Superior temporal gyrus (tissue), 1 donor: ENCODE results near the gene B3GAT3.
"Not testable (repeated sequence)": the region's sequence is repeated elsewhere in the genome, so short reads cannot be mapped to it uniquely, and the experiment has no call there.

Source experiments
- DNase-seq: peaks from one replicate; pipeline ENCODE4 v3.0.0-alpha.2; 2016; ENCODE audit errors: extremely low spot score

Gene B3GAT3

DNA sequence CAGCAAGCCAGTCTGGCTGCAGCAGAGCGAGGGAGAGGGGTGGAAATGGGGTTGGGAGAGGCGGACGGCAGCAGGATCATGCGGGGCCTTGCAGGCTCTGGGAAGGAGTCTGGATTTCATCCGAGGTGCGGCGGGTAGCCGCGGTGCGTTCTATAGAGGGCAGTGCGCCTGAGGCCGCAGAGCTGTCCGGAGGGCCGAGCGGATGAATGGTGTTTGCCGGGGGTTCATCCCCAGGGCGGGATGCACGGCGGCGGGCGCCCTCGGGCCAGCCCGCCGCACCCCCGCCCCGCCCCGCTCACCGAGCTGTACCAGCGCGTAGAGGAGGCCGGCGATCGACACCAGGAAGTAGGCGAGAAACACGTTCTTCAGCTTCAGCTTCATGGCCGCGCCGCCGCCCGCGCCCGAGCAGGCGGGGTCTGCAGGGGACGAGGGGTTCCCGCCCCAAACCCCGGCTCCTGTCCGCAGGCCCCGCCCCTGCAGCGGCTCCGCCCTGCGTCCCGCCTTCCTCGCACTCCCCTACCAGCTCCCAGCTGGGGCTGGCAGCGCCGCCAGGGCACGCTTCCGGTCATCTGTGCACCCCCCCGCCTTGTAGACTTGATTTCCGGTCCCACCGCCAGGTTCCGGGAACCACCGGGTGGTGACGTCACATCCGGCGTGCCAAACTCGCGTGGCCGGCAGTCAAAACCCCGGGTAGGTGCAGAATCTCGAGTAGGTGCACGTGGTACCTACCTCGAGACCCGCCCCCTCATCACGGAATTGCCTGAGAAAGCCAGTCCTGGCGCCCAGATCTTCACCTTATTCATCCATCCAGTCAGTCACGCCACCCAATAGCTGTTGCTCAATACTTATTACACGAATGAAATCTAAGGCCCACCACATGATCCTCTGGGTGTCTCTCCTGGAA, at the start of gene B3GAT3:
TSS of gene B3GAT3 (minus strand) at position 420 of the 904 bp plus-strand sequence. CDS start at position 381, 39 bp downstream.
- peak; percentile 98 for DNase-seq

- DNase-seq, result no peak
These were observed 49.4 kb upstream of the B3GAT3 start for GRCh38 chr11:62671236-62671607.

GRCh38 chr11:62669420-62670161, 47.8 kb upstream of the B3GAT3 start:
- no peak for DNase-seq

GRCh38 chr11:62667460-62667859, 45.7 kb upstream of the B3GAT3 start:
- no peak for DNase-seq

- DNase-seq, result no peak
These were observed 44.6 kb upstream of the B3GAT3 start for GRCh38 chr11:62666259-62666926.

GRCh38 chr11:62665599-62666258, 43.9 kb upstream of the B3GAT3 start:
- DNase-seq, result peak; percentile 69

- peak; percentile 97 for DNase-seq
These were observed 43.4 kb upstream of the B3GAT3 start, which contains the start of the genes C11orf98 and CSKMT for GRCh38 chr11:62665075-62665598. Gene C11orf98 (minus strand): TSS chr11:62665210. CDS start chr11:62665169, 41 bp downstream. Gene CSKMT (plus strand): TSS chr11:62665312. CDS start chr11:62665880, 568 bp downstream.

GRCh38 chr11:62664405-62665074, 42.8 kb upstream of the B3GAT3 start:
- DNase-seq, result no peak

- no peak for DNase-seq
These were observed 35.1 kb upstream of the B3GAT3 start for GRCh38 chr11:62656796-62657429.

DNA sequence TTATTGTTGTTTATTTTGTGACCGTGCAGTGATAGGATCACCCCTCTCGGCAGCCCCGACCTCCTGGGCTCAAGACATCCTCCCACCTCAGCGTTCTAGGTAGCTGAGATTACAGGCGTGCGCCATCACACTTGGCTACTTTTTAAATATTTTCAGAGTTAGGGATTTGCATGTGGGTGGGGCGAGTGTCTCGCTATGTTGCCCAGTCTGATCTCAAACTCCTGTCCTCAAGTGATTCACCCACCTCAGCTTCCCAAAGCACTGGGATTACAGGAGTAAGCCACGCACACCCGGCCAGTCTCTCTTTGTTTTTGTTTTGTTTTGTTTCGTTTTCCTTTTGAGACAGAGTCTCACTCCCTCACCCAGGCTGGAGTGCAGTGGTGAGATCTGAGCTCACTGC, 32.5 kb upstream of the B3GAT3 start:
- DNase-seq, result no peak

GRCh38 chr11:62652161-62653006, 30.6 kb upstream of the B3GAT3 start:
- DNase-seq, result no peak

DNA sequence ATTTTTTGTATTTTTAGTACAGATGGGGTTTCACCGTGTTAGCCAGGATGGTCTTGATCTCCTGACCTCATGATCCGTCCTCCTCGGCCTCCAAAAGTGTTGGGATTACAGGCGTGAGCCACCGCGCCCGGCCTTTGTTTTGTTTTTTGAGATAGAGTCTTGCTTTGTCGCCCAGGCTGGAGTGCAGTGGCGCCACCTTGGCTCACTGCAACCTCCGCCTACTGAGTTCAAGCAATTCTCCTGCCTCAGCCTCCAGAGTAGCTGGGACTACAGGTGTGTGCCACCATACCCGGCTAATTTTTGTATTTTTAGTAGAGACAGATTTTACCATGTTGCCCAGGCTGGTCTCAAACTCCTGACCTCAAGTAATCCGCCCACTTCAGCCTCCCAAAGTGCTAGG, 28.5 kb upstream of the B3GAT3 start:
- not testable (repeated sequence) for DNase-seq

DNA sequence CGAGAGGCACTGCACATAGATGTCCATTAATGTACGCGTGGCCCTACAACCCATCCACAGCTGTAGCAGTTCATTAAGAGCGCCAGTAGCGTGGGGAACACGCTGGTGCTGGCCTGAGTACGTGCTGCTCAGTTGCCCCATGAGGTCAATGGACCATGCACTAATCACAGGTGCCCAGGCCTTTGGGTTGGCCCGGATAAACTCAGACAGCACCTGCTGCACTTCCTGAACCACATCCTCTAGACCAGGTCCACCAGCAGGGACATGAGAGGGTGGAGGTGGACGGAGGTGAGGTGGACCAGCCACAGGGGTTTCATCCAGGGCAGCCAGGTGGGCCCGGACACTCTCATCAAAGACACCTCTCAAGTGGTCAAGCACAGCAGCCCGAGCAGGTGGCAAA, 27.7 kb upstream of the B3GAT3 start:
- DNase-seq, result no peak

GRCh38 chr11:62648967-62649364, 27.2 kb upstream of the B3GAT3 start:
- DNase-seq, result no peak

DNA sequence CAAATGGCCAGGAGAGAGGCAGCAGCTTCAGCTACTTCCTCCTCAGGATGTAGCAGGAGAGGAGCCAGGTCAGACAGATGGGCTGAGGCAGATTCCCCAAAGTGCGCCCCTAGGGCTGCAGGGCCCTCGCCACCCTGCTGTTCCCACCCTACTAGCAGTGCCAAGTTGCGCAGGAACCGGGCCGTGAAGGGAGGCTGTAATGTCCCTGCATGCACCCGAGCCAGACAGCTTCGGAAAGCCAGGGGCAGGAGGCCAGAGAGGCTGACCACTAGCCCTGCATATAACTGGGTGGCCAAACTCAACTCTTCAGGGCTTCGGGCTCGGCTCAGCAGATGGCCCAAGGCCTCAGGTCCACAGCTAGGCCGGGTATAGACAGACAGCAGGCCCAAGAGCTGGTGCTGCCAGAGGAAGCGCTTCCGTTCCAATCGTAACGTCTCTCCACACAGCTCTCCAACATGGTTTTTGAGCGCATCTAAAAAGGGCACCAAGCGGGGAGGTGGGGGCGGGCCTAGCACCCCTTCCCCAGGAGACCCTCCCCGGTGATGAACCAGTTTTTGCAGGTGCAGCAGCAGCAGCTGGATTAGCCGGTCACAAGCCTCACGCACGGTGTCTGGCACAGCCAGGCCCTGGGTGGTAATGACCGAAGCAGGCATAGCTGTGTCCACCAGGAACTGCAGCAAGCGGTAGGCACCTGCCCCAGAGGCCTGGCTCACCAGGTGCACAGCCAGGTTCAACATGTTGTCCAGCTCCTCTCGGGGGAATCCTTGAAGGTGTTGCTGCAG, 26.6 kb upstream of the B3GAT3 start:
- no peak for DNase-seq

DNA sequence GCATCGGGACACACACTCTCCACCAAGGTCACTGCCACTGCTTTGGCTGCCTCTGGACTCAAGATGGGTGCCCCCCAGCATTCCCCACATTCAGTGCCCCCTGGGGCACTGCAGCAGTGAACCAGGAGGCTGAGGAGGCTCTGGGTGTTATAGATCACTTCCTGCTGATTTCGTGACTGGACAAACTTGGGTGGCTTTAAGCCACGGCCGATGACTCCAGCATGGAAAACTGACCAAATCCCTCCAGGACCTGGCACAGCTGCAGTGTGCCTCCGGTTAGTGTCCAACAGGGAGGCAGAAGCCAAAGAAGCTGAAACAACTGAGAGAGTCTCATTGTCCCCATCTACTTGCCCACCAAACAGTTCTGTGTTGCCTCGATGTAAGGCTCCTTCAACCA, 25.8 kb upstream of the B3GAT3 start:
- no peak for DNase-seq

- DNase-seq, result no peak
These were observed 25.2 kb upstream of the B3GAT3 start for GRCh38 chr11:62646825-62647608.
